ENCODE data around the gene ELOF1. TPM values are rescaled to one million over a fixed set of nuclear protein-coding genes. Genes with fewer than 3 reads are reported as not detected.

The ELOF1 gene
- polyA plus RNA-seq (2012; rRNA removed): 139 and 157 TPM in 2 replicates
- polyA plus RNA-seq (2012; cell fraction: cytosol; rRNA removed): 66.9 and 93.0 TPM in 2 replicates
- polyA plus RNA-seq (2012; cell fraction: nucleus; rRNA removed): 43.6 and 56.5 TPM in 2 replicates

DNA sequence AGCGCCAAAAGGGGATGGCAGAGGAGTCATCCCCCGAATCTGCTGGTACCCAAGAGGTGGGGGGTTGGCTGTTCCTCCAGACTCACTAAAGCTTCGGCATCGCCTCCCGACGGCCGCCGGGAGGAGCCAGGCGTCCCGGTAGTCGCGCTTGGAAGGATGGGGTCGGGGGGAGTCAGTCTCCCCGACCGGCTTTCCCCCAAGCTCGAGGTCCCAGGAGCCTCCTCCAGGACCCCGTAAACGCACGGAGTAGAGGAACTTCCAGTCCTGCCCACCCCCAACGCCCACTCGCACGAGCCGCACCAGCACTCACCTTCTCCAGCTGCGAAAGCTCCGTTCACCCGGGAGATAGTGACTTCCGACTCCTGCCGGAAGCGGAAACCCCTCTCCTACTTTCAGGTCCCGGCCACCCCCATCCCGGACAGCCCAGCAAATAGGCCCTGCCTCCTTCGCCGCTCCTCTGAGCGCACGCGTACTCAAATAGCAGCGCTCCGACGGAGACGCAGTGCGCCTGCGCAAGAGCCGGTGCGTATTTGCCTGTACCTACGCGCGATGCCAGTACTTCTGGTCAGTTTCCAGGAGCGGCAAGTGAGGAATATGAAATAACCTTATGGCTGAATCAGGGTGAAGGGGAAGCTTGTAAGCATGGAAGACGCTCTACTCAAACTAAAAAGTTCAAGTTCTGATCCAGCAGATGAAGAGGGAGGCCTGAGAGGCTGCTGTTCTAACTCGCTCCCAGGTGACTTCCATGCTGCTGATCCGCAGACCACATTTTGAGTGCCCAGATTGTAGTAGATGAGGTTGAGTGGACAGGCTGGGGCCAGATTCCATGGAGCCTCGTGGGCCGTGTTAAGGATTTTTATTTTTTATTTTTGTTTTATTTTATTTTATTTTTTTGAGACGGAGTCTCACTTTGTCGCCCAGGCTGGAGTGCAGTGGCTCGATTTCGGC, at the start of gene ELOF1:
ELOF1 (minus strand) TSS at position 350 of the 948 bp plus-strand sequence. CDS start 4,883 bp downstream, outside the sequence.
- Histone ChIP-seq H3K79me2 (ENCODE audit: insufficient read depth) (peaks cover 47% of the 10 kb centered on the region), H3K9me3 (no peaks in the 10 kb centered on the region), H3K4me1 (ENCODE audit: control insufficient read depth in 1 of 2, insufficient read depth in 2 of 2, low read depth in 1 of 2, low read length in 1 of 2) (peaks cover 5 to 7% of the 10 kb centered on the region in 2 experiments; a peak in 1 of 4 replicates), H2AFZ (ENCODE audit: low read depth) (peak within 1 kb of the TSS; percentile 90), H3F3A (replicated peaks; ENCODE audit: insufficient read depth) (peaks cover 2% of the 10 kb centered on the region), H3K9me2 (no peaks in the 10 kb centered on the region), H4K20me1 (ENCODE audit: insufficient read depth) (peaks cover 24% of the 10 kb centered on the region), H3K4me3 (ENCODE audit: low read depth in 2 of 2, low read length in 1 of 2) (peak within 1 kb of the TSS; percentile 64 to 96), H3K27me3 (ENCODE audit: insufficient read depth) (no peaks in the 10 kb centered on the region), H3K9ac (peak within 1 kb of the TSS; percentile 75), H3K4me2 (peak within 1 kb of the TSS; percentile 82), H3K27ac (ENCODE audit: low read depth in 2 of 2, low read length in 1 of 2) (peak within 1 kb of the TSS; percentile 46 to 68), H3K36me3 (replicated peaks in 1 of 2; ENCODE audit: control insufficient read depth in 1 of 2, insufficient read depth in 2 of 2, low read length in 1 of 2) (peaks cover 3% of the 10 kb centered on the region in 2 experiments)
- CTCF ChIA-PET: interaction anchor here (0.7 to 3.8 kb wide), 12 partner anchors 9 to 523 kb away, joined by 3 to 22 read pairs (median 4); partner anchors contain the start of gene ECSIT
- WGBS (ENCODE audit: low lambda C conversion rate): 4% methylated on average over 47 of the region's 57 CpGs
- POLR2A ChIA-PET: interaction anchor here (0.8 to 2.0 kb wide), 5 partner anchors 19 to 54 kb away, joined by 3 to 8 read pairs (median 5); partner anchors contain the start of genes ECSIT and ZNF653
- no peak; the same call in 1 of the 2 replicates for TF ChIP-seq RCOR1 (IDR thresholded peaks at IDR 0.05; ENCODE audit: low read length)
- peak; percentile 78; the same call in 1 of the 2 replicates for TF ChIP-seq SIN3A (IDR thresholded peaks at IDR 0.05; ENCODE audit: borderline replicate concordance, low read depth, low read length)
- TF ChIP-seq MXI1 (IDR thresholded peaks at IDR 0.05; ENCODE audit: low read depth, low read length): peak; percentile 85
- peak; percentile 98 for TF ChIP-seq NRF1 (IDR thresholded peaks at IDR 0.05; ENCODE audit: low read depth, low read length)
- peak; percentile 54 for TF ChIP-seq CHD2 (IDR thresholded peaks at IDR 0.05; ENCODE audit: low read length, partially characterized antibody)
- TF ChIP-seq ELF1 (IDR thresholded peaks at IDR 0.05): peak; percentile 68
- TF ChIP-seq TAF1 (IDR thresholded peaks at IDR 0.05; ENCODE audit: borderline replicate concordance, low read depth, low read length): peak; percentile 65; the same call in 1 of the 2 replicates
- no peak for TF ChIP-seq SMC3 (IDR thresholded peaks at IDR 0.05; ENCODE audit: low read depth, low read length)
- TF ChIP-seq POLR2AphosphoS5 (IDR thresholded peaks at IDR 0.05; ENCODE audit: low read depth, low read length): peak; percentile 98
- TF ChIP-seq, protein P1, sequence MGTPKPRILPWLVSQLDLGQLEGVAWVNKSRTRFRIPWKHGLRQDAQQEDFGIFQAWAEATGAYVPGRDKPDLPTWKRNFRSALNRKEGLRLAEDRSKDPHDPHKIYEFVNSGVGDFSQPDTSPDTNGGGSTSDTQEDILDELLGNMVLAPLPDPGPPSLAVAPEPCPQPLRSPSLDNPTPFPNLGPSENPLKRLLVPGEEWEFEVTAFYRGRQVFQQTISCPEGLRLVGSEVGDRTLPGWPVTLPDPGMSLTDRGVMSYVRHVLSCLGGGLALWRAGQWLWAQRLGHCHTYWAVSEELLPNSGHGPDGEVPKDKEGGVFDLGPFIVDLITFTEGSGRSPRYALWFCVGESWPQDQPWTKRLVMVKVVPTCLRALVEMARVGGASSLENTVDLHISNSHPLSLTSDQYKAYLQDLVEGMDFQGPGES (IDR thresholded peaks at IDR 0.05; ENCODE audit: low read depth, low read length): no peak
- TF ChIP-seq GABPA (IDR thresholded peaks at IDR 0.05; ENCODE audit: low read depth): peak; percentile 94
- TF ChIP-seq, protein P2, sequence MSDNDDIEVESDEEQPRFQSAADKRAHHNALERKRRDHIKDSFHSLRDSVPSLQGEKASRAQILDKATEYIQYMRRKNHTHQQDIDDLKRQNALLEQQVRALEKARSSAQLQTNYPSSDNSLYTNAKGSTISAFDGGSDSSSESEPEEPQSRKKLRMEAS (IDR thresholded peaks at IDR 0.05; ENCODE audit: low read depth): peak; percentile 68
- TF ChIP-seq, protein P3, sequence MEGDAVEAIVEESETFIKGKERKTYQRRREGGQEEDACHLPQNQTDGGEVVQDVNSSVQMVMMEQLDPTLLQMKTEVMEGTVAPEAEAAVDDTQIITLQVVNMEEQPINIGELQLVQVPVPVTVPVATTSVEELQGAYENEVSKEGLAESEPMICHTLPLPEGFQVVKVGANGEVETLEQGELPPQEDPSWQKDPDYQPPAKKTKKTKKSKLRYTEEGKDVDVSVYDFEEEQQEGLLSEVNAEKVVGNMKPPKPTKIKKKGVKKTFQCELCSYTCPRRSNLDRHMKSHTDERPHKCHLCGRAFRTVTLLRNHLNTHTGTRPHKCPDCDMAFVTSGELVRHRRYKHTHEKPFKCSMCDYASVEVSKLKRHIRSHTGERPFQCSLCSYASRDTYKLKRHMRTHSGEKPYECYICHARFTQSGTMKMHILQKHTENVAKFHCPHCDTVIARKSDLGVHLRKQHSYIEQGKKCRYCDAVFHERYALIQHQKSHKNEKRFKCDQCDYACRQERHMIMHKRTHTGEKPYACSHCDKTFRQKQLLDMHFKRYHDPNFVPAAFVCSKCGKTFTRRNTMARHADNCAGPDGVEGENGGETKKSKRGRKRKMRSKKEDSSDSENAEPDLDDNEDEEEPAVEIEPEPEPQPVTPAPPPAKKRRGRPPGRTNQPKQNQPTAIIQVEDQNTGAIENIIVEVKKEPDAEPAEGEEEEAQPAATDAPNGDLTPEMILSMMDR (IDR thresholded peaks at IDR 0.05): peak; percentile 40
- peak; percentile 98 for DNase-seq

All from SK-N-SH (cell line).